ENCODE results near the gene ZNF764.
"Not testable (repeated sequence)": the region's sequence is repeated elsewhere in the genome, so short reads cannot be mapped to it uniquely, and the experiment has no call there.

Gene ZNF764

DNA sequence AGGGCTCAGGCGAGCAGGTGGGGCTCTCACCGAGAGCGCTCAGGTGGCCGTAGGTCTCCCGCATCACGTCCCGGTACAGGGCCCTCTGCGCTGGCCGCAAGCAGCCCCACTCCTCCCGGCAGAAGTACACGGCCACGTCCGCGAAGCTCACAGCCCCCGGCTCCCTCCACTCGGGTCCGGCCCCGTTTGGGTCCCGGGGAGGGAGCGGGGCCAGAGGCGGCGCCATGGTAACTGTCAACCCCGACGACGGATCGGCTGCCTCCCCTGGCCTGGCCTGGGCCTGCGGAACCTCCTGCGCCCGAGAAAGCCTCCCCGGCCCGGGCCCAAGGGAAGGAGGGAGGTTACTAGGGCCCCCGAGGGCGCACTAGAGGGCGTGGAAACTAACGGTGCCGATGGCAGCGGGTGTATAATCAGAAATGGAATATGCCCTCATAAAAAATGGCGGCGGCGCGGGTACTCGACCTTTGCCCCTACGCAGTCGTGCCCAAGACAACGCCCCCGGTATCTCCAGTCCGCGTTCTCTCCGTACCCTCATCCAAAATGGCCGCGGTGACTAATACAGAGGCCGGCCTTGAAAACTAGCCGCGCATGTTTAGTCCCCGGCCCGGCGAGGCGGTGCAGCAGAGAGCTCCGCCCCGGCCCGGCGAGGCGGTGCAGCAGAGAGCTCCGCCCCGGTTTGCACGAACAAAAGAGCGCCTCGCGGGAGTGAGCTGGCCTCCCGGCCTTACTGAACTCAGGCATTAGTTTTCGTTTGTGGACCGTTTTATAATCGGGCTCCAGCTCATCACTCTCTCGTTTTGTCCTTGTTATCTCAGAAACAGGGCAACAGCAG, at the start of gene ZNF764:
Gene ZNF764, minus strand, starts transcription at position 418 of the 832 bp plus-strand sequence. Its CDS starts 192 bp downstream, at position 226.
- H3K9ac ChIP-seq (ENCODE audit: low read length) = peak within 1 kb of the TSS; percentile 88
- peaks cover 5% of the 10 kb centered on the region for H3K4me1 ChIP-seq (ENCODE audit: control insufficient read depth, insufficient read depth, low read length)
- peak within 1 kb of the TSS; percentile 85 for H3K27ac ChIP-seq (ENCODE audit: low read depth, low read length)
- H3K27me3 ChIP-seq (ENCODE audit: control insufficient read depth, insufficient read depth, low read length) = no peaks in the 10 kb centered on the region
- peaks cover 4% of the 10 kb centered on the region for H3K36me3 ChIP-seq (ENCODE audit: control insufficient read depth, insufficient read depth, low read length)
- peak within 1 kb of the TSS; percentile 60 for H3K4me3 ChIP-seq (ENCODE audit: low read length)

DNA sequence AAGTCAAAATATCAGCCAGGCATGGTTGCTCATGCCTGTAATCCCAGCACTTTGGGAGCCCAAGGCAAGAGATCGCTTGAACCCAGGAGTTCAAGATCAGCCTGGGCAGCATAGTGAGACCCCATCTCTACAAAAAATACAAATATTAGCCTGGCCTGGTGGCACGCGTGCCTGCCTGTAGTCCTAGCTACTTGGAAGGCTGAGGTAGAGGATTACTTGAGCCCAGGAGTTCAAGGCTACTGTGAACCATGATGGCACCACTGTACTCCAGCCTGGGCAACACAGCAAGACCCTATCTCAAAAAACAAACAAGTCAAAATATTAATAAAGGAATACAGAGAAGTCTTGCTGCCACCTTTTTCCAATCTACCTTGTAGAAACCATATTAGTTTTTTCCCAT, 47.8 kb upstream of the ZNF764 start:
- peaks cover 13% of the 10 kb centered on the region for H3K36me3 ChIP-seq (ENCODE audit: control insufficient read depth, insufficient read depth, low read length)
- no peaks in the 10 kb centered on the region for H3K27me3 ChIP-seq (ENCODE audit: control insufficient read depth, insufficient read depth, low read length)
- H3K9ac ChIP-seq (ENCODE audit: low read length) = no peak overlapping the region
- H3K27ac ChIP-seq (ENCODE audit: low read depth, low read length) = no peak overlapping the region
- H3K4me3 ChIP-seq (ENCODE audit: low read length) = no peak overlapping the region
- no peaks in the 10 kb centered on the region for H3K4me1 ChIP-seq (ENCODE audit: control insufficient read depth, insufficient read depth, low read length)

DNA sequence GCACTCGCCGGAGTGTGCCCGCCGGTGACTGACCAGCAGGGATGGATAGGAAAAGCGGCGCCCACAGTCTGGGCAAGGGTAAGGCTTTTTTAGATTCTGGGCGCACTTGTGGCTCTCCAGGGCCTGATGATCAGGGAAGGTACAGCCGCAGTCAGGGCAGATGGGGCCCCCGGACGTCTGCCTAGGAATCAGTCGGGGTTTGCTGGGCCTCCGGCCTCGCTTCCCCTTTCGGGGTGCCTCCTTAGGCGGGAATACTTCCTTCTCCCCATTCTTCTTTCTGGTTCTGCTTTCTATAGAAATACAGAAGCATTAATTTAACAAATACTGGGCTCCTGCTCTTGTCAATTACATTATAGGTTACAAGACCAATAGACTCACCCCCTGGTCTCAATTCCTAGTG, 47.0 kb upstream of the ZNF764 start:
- H3K27me3 ChIP-seq (ENCODE audit: control insufficient read depth, insufficient read depth, low read length) = no peaks in the 10 kb centered on the region
- H3K4me3 ChIP-seq (ENCODE audit: low read length) = no peak overlapping the region
- no peaks in the 10 kb centered on the region for H3K4me1 ChIP-seq (ENCODE audit: control insufficient read depth, insufficient read depth, low read length)
- H3K27ac ChIP-seq (ENCODE audit: low read depth, low read length) = no peak overlapping the region
- H3K36me3 ChIP-seq (ENCODE audit: control insufficient read depth, insufficient read depth, low read length) = peaks cover 13% of the 10 kb centered on the region
- no peak overlapping the region for H3K9ac ChIP-seq (ENCODE audit: low read length)

DNA sequence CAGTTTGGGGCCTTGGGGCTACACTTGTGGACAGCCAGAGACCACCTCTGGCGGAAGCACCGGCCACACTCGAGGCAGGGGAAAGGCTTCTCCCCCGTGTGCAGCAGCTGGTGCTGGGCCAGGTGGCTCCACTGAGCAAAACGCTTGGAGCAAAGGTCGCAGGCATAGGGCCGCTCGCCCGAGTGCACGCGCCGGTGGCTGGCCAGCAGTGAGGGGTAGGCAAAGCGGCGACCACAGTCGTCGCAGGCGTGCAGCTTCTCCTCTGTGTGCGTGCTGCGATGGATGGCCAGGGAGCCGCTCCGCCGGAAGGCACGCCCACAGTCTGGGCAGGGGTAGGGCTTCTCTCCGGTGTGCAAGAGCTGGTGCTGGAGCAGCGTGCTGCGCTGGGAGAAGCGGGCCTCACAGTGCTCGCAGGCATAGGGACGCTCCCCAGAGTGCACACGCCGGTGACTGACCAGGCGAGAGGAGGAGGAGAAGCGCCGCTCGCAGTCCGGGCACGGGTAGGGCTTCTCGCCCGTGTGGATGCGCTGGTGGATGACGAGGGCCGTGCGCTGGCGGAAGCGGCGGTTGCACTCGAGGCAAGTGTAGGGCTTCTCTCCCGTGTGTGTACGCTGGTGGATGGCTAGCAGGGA, 46.3 kb upstream of the ZNF764 start:
- H3K36me3 ChIP-seq (ENCODE audit: control insufficient read depth, insufficient read depth, low read length) = peaks cover 13% of the 10 kb centered on the region
- no peaks in the 10 kb centered on the region for H3K27me3 ChIP-seq (ENCODE audit: control insufficient read depth, insufficient read depth, low read length)
- no peak overlapping the region for H3K27ac ChIP-seq (ENCODE audit: low read depth, low read length)
- no peak overlapping the region for H3K9ac ChIP-seq (ENCODE audit: low read length)
- H3K4me1 ChIP-seq (ENCODE audit: control insufficient read depth, insufficient read depth, low read length) = no peaks in the 10 kb centered on the region
- no peak overlapping the region for H3K4me3 ChIP-seq (ENCODE audit: low read length)

DNA sequence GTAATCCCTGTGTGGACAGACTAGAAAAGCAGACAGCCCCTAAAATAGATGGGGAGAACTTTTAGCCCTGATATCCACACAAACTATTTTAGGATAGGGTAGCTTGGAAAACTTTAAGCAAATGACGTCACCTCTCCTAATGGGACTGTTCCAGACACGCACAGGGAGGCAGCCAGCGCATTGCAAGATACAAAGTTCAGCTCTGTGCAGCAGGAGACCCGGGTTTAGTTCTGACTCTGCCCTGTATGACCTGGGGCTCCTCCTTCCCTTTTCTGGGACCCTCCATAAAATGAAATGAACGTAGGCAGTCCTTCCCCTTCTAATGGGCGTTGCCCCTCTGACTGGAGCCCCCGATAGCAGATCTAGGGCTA, 45.8 kb upstream of the ZNF764 start:
- Histone ChIP-seq H3K9ac (ENCODE audit: low read length) (no peak overlapping the region), H3K27ac (ENCODE audit: low read depth, low read length) (no peak overlapping the region), H3K36me3 (ENCODE audit: control insufficient read depth, insufficient read depth, low read length) (peaks cover 13% of the 10 kb centered on the region), H3K4me1 (ENCODE audit: control insufficient read depth, insufficient read depth, low read length) (no peaks in the 10 kb centered on the region), H3K4me3 (ENCODE audit: low read length) (no peak overlapping the region), H3K27me3 (ENCODE audit: control insufficient read depth, insufficient read depth, low read length) (no peaks in the 10 kb centered on the region)

DNA sequence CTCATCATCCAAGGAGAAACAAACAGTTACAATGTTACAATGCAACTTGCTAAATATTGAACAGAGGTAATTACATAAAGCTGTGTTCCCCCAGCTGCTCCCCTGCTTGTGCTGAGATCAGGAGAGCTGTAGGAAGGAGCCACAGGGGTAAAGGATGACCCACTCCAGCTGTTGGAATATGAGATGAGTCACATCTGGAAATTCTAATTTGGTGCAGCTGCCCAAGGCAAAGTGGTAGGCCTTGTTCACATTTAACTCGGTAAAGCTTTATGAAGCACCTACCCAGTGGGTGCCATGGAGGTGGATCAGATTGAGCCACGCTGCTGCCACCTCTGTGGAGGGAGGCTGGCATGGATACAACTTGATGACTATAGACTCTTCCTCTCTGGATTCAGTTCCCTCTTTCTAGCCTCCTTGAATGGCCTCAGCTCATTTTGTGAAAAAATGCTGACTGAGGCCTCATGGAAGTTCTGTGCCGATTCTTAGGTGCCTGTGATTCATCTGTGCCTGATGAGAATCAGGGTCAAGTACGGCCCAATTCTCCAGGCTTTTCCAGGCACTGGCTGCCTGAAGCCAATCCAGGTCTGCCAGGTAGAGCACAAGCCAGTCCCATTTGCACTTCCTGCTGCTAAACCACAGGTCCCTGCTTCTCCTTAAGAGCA, 44.6 kb upstream of the ZNF764 start:
- no peaks in the 10 kb centered on the region for H3K27me3 ChIP-seq (ENCODE audit: control insufficient read depth, insufficient read depth, low read length)
- no peak overlapping the region for H3K9ac ChIP-seq (ENCODE audit: low read length)
- no peak overlapping the region for H3K27ac ChIP-seq (ENCODE audit: low read depth, low read length)
- H3K36me3 ChIP-seq (ENCODE audit: control insufficient read depth, insufficient read depth, low read length) = peaks cover 13% of the 10 kb centered on the region
- H3K4me1 ChIP-seq (ENCODE audit: control insufficient read depth, insufficient read depth, low read length) = no peaks in the 10 kb centered on the region
- no peak overlapping the region for H3K4me3 ChIP-seq (ENCODE audit: low read length)

DNA sequence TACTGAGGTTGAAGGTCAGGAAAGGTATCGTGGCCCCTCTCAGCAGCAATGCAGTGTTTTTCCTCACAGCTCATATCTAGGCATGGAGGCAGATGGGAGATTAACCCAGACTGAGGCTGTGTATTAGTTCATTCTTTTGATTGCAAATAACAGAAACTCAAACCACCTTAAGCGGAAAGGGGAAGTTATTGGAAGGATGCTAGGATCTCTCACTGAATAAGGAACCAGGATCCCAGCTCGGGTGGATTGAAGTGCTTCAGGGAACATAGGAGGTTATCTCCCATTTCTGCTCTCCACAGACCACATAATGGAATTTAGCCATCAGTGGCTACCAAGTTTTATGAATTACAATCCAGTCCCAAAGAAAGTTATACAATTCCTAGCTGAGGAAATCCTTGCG, 43.8 kb upstream of the ZNF764 start:
- H3K9ac ChIP-seq (ENCODE audit: low read length) = no peak overlapping the region
- H3K4me1 ChIP-seq (ENCODE audit: control insufficient read depth, insufficient read depth, low read length) = no peaks in the 10 kb centered on the region
- H3K36me3 ChIP-seq (ENCODE audit: control insufficient read depth, insufficient read depth, low read length) = peaks cover 13% of the 10 kb centered on the region
- peak overlapping the region; percentile 19 for H3K27ac ChIP-seq (ENCODE audit: low read depth, low read length)
- H3K4me3 ChIP-seq (ENCODE audit: low read length) = no peak overlapping the region
- no peaks in the 10 kb centered on the region for H3K27me3 ChIP-seq (ENCODE audit: control insufficient read depth, insufficient read depth, low read length)

DNA sequence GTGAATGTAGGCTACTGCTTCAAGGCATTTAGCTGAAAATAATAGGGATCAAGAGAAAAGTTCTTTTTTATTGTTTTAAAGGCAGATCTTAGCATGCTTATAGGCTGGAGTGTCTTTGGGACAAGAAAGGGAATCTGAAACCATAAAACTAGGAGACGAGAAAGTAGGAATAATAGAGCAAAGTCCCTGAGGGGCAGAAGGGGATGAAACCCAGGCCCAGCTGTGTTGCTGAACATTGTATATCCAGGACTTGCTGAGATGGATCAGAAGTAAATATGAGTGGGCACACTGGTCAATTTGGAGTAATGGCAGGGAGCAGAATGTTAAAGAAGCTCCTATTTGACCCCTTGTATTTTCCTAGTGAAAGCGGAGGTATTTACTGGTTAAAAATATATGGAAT, 42.8 kb upstream of the ZNF764 start:
- H3K9ac ChIP-seq (ENCODE audit: low read length) = no peak overlapping the region

DNA sequence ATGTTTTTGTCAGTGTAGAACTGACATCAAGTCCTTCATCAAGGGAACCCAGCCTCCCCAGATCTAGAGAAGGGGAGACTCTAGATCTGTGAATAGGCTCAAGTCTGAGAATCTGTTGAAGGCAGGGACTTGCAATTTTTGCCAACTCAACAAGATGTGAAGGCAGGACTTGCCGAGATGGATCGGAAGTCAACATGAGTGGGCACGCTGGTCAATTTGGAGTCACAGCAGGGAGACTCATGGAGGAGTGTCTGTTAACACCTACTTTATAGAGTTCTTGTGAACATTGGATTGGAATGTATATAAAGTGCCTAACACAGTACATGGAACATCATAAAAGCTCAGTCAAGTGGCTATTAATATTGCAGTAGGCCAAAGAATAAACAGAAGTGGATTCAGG, 42.0 kb upstream of the ZNF764 start:
- H3K4me3 ChIP-seq (ENCODE audit: low read length) = no peak overlapping the region
- H3K27ac ChIP-seq (ENCODE audit: low read depth, low read length) = no peak overlapping the region
- no peak overlapping the region for H3K9ac ChIP-seq (ENCODE audit: low read length)
- peaks cover 12% of the 10 kb centered on the region for H3K36me3 ChIP-seq (ENCODE audit: control insufficient read depth, insufficient read depth, low read length)
- no peaks in the 10 kb centered on the region for H3K27me3 ChIP-seq (ENCODE audit: control insufficient read depth, insufficient read depth, low read length)
- H3K4me1 ChIP-seq (ENCODE audit: control insufficient read depth, insufficient read depth, low read length) = no peaks in the 10 kb centered on the region

More for the DNA sequence above, 42.8 kb upstream of the ZNF764 start:
- no peak overlapping the region for H3K4me3 ChIP-seq (ENCODE audit: low read length)
- H3K27ac ChIP-seq (ENCODE audit: low read depth, low read length) = no peak overlapping the region
- no peaks in the 10 kb centered on the region for H3K4me1 ChIP-seq (ENCODE audit: control insufficient read depth, insufficient read depth, low read length)
- no peaks in the 10 kb centered on the region for H3K27me3 ChIP-seq (ENCODE audit: control insufficient read depth, insufficient read depth, low read length)
- peaks cover 13% of the 10 kb centered on the region for H3K36me3 ChIP-seq (ENCODE audit: control insufficient read depth, insufficient read depth, low read length)

DNA sequence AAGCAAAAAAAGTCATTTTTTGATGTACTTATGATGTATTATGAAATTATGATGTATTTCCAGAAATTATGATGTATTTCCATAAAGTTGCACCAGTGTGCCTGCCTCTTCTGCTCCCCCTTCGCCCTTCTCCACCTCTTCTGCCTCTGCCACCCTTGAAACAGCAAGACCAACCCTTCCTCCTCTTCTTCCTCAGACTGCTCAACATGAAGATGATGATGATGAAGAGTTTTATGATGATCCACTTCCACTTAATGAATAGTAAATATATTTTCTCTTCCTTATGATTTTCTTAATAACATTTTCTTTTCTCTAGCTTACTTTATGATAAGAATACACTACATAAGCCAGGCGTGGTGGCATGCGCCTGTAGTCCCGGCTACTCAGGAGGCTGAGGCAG, 34.7 kb upstream of the ZNF764 start:
- no peak overlapping the region for H3K4me3 ChIP-seq (ENCODE audit: low read length)
- no peak overlapping the region for H3K27ac ChIP-seq (ENCODE audit: low read depth, low read length)
- H3K27me3 ChIP-seq (ENCODE audit: control insufficient read depth, insufficient read depth, low read length) = no peaks in the 10 kb centered on the region
- H3K4me1 ChIP-seq (ENCODE audit: control insufficient read depth, insufficient read depth, low read length) = no peaks in the 10 kb centered on the region
- H3K9ac ChIP-seq (ENCODE audit: low read length) = no peak overlapping the region
- H3K36me3 ChIP-seq (ENCODE audit: control insufficient read depth, insufficient read depth, low read length) = no peaks in the 10 kb centered on the region

DNA sequence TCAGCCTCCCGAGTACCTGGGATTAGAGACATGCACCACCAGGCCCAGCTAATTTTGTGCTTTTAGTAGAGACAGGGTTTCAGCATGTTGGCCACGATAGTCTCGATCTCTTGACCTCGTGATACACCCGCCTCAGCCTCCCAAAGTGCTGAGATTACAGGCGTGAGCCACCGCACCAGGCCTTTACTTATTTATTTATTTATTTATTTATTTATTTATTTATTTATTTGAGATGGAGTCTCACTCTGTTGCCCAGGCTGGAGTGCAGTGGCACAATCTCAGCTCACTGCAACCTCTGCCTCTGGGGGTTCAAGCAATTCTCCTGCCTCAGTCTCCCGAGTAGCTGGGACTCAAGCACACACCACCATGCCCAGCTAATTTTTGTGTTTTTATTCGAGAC, 32.7 kb upstream of the ZNF764 start:
- not testable (repeated sequence) for H3K27me3 ChIP-seq (ENCODE audit: control insufficient read depth, insufficient read depth, low read length); H3K4me1 ChIP-seq (ENCODE audit: control insufficient read depth, insufficient read depth, low read length); H3K4me3 ChIP-seq (ENCODE audit: low read length); H3K9ac ChIP-seq (ENCODE audit: low read length); H3K27ac ChIP-seq (ENCODE audit: low read depth, low read length); H3K36me3 ChIP-seq (ENCODE audit: control insufficient read depth, insufficient read depth, low read length)

DNA sequence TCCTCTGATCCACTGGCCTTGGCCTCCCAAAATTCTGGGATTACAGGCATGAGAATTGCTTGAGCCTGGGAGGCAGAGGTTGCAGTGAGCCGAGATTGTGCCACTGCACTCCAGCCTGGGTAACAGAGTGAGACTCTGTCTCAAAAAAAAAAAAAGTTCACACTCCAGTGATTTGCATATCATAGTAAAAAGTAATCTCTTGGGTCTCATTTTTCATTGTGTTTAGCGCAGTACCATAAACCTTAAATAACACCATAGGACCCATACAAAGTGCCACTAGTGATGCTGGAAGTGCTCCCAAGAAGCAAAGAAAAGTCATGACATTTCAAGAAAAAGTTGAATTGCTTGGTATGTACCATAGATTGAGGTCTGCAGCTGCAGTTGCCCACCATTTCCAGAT, 31.4 kb upstream of the ZNF764 start:
- not testable (repeated sequence) for H3K27ac ChIP-seq (ENCODE audit: low read depth, low read length); H3K4me1 ChIP-seq (ENCODE audit: control insufficient read depth, insufficient read depth, low read length); H3K27me3 ChIP-seq (ENCODE audit: control insufficient read depth, insufficient read depth, low read length); H3K36me3 ChIP-seq (ENCODE audit: control insufficient read depth, insufficient read depth, low read length); H3K4me3 ChIP-seq (ENCODE audit: low read length); H3K9ac ChIP-seq (ENCODE audit: low read length)

Data from rectal smooth muscle tissue (tissue), 1 donor.